GM11168 (cell line): ENCODE data around the gene IL20RA.

ENCODE experiments used
- in situ Hi-C: fragments of 300-500 bp; cut with MboI; formaldehyde crosslinking; loops from one replicate; pipeline ENCODE4 v1.12.0; 2022; ENCODE audit warnings: low sequenced_read_pairs; ENCODE audit not compliant: unreplicated experiment

Gene IL20RA

GRCh38 chr6:136950436-136951126, 94.2 kb downstream of the IL20RA start:
- in situ Hi-C loops = no loop called here
